Parathyroid adenoma (tissue), 2 donors: ENCODE measurements around the gene PAXX.

Experiments used
- H2AFZ ChIP-seq: fragments of 300-600 bp; sonication (generic); one replicate; pipeline ENCODE4 v1.7.0; 2017; ENCODE audit warnings: antibody characterized with exemption, mild to moderate bottlenecking
- H3K27ac ChIP-seq: fragments of 300-600 bp; sonication (generic); one replicate; pipeline ENCODE4 v1.7.0; 2017
- H3K27me3 ChIP-seq: fragments of 300-600 bp; sonication (generic); one replicate; pipeline ENCODE4 v1.7.0; 2017; ENCODE audit warnings: low read length; ENCODE audit not compliant: control insufficient read depth, insufficient read depth
- H3K36me3 ChIP-seq: fragments of 300-600 bp; sonication (generic); one replicate; pipeline ENCODE4 v1.7.0; 2017; ENCODE audit warnings: low read length; ENCODE audit not compliant: control insufficient read depth, insufficient read depth
- H3K4me1 ChIP-seq: fragments of 300-600 bp; sonication (generic); one replicate; pipeline ENCODE4 v1.7.0; 2017; ENCODE audit warnings: control low read depth
- H3K4me2 ChIP-seq: fragments of 300-600 bp; sonication (generic); one replicate; pipeline ENCODE4 v1.7.0; 2017; ENCODE audit warnings: low read length
- H3K4me3 ChIP-seq: fragments of 300-600 bp; sonication (generic); one replicate; pipeline ENCODE4 v1.7.0; 2017; ENCODE audit warnings: low read depth, low read length
- H3K79me2 ChIP-seq: fragments of 300-600 bp; sonication (generic); one replicate; pipeline ENCODE4 v1.7.0; 2017; ENCODE audit warnings: control low read depth
- H3K9ac ChIP-seq: fragments of 300-600 bp; sonication (generic); one replicate; pipeline ENCODE4 v1.7.0; 2017; ENCODE audit warnings: mild to moderate bottlenecking
- H3K9me3 ChIP-seq: fragments of 300-600 bp; sonication (generic); one replicate; pipeline ENCODE4 v1.7.0; 2017; ENCODE audit warnings: low read length; ENCODE audit not compliant: control insufficient read depth
- CTCF ChIP-seq: fragments of 300-600 bp; sonication (generic); IDR thresholded peaks from one replicate; pipeline ENCODE4 v1.7.0; 2017; ENCODE audit warnings: antibody characterized with exemption, mild to moderate bottlenecking
- donor health status: primary hyperparathyroidism.

PAXX gene

GRCh38 chr9:136995362-136995761, 3.1 kb downstream of the PAXX start:
- Histone ChIP-seq H3K36me3 (no peaks in the 10 kb centered on the region), H2AFZ (no peak overlapping the region), H3K4me1 (no peaks in the 10 kb centered on the region), H3K4me2 (no peak overlapping the region), H3K27ac (no peak overlapping the region), H3K9me3 (no peaks in the 10 kb centered on the region), H3K9ac (no peak overlapping the region), H3K4me3 (no peak overlapping the region), H3K27me3 (no peaks in the 10 kb centered on the region), H3K79me2 (no peaks in the 10 kb centered on the region)
- TF ChIP-seq CTCF, result no peak

GRCh38 chr9:136995772-136996311, 3.6 kb downstream of the PAXX start:
- no peak overlapping the region for H3K27ac ChIP-seq
- H3K9ac ChIP-seq, result no peak overlapping the region
- H3K4me1 ChIP-seq, result no peaks in the 10 kb centered on the region
- no peaks in the 10 kb centered on the region for H3K27me3 ChIP-seq
- TF ChIP-seq CTCF, result no peak
- no peak overlapping the region for H3K4me3 ChIP-seq
- no peak overlapping the region for H2AFZ ChIP-seq
- H3K9me3 ChIP-seq, result no peaks in the 10 kb centered on the region
- H3K79me2 ChIP-seq, result no peaks in the 10 kb centered on the region
- H3K4me2 ChIP-seq, result no peak overlapping the region
- no peaks in the 10 kb centered on the region for H3K36me3 ChIP-seq

- Histone ChIP-seq H3K4me1 (no peaks in the 10 kb centered on the region), H3K4me3 (no peak within 1 kb of the TSS), H3K9ac (no peak within 1 kb of the TSS), H3K4me2 (no peak within 1 kb of the TSS), H2AFZ (no peak within 1 kb of the TSS), H3K9me3 (no peaks in the 10 kb centered on the region), H3K27me3 (no peaks in the 10 kb centered on the region), H3K27ac (no peak within 1 kb of the TSS), H3K36me3 (no peaks in the 10 kb centered on the region), H3K79me2 (no peaks in the 10 kb centered on the region)
- TF ChIP-seq CTCF, result no peak
These were observed 4.4 kb downstream of the PAXX start, which contains the start of gene CLIC3 for GRCh38 chr9:136996361-136997292. Gene CLIC3 (minus strand): TSS chr9:136996568. CDS start chr9:136996543, 25 bp downstream.

GRCh38 chr9:136997371-136997770, 5.1 kb downstream of the PAXX start:
- H3K9ac ChIP-seq, result no peak overlapping the region
- H3K27ac ChIP-seq, result no peak overlapping the region

More at GRCh38 chr9:136997371-136997770, 5.1 kb downstream of the PAXX start:
- Histone ChIP-seq H2AFZ (no peak overlapping the region), H3K4me1 (no peaks in the 10 kb centered on the region), H3K79me2 (no peaks in the 10 kb centered on the region), H3K4me3 (no peak overlapping the region), H3K27me3 (no peaks in the 10 kb centered on the region), H3K9me3 (no peaks in the 10 kb centered on the region), H3K4me2 (no peak overlapping the region), H3K36me3 (no peaks in the 10 kb centered on the region)
- no peak for TF ChIP-seq CTCF
